Measurements from ENCODE around the gene SCAF4.
"Not testable (repeated sequence)": the region's sequence is repeated elsewhere in the genome, so short reads cannot be mapped to it uniquely, and the experiment has no call there.

The SCAF4 gene

DNA sequence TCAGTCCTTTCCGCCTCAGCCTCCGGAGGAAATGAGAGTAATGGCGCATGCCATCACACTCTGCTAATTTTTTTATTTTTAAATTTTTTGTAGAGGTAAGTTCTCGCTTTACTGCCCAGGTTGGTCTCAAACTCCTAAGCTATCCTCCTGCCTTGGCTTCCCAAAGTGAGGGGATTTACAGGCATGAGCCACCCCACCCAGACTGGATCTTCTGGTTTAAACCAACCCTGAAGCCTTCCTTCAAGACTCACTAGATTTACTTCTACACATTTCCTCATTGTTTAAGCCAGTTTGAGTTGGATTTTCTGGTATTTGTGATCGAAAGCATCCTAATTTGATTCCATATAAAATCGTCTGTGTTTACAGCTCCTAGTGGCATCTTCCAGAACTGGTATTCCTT lies 23.1 kb upstream of the SCAF4 start:
- no peak overlapping the region for H2AFZ ChIP-seq (ENCODE audit: low read depth, low read length)
- H3K4me3 ChIP-seq (ENCODE audit: low read length), result no peak overlapping the region
- H3K4me1 ChIP-seq (ENCODE audit: insufficient read depth, low read length), result peaks cover 11% of the 10 kb centered on the region

DNA sequence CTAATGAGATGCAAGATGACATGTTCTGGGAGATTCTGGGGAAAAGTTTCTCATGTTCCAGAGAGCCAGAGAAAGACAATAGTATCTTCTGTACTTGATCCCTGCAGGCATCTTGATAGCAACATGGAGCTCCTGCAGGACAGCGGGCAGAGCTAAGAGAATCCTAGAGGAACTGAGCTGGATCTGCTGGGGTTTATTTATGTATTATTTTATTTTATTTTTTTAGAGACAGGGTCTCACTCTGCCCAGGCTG lies 22.7 kb upstream of the SCAF4 start:
- Histone ChIP-seq H3K4me3 (ENCODE audit: low read length) (no peak overlapping the region), H3K9me3 (ENCODE audit: low read length) (no peaks in the 10 kb centered on the region), H3K27me3 (ENCODE audit: insufficient read depth, low read length) (no peaks in the 10 kb centered on the region), H2AFZ (ENCODE audit: low read depth, low read length) (no peak overlapping the region), H3K36me3 (ENCODE audit: insufficient read depth, low read length) (no peaks in the 10 kb centered on the region), H3K4me1 (ENCODE audit: insufficient read depth, low read length) (peaks cover 11% of the 10 kb centered on the region)

More for the DNA sequence above, 23.1 kb upstream of the SCAF4 start:
- no peaks in the 10 kb centered on the region for H3K27me3 ChIP-seq (ENCODE audit: insufficient read depth, low read length)
- H3K36me3 ChIP-seq (ENCODE audit: insufficient read depth, low read length), result no peaks in the 10 kb centered on the region
- H3K9me3 ChIP-seq (ENCODE audit: low read length), result no peaks in the 10 kb centered on the region

DNA sequence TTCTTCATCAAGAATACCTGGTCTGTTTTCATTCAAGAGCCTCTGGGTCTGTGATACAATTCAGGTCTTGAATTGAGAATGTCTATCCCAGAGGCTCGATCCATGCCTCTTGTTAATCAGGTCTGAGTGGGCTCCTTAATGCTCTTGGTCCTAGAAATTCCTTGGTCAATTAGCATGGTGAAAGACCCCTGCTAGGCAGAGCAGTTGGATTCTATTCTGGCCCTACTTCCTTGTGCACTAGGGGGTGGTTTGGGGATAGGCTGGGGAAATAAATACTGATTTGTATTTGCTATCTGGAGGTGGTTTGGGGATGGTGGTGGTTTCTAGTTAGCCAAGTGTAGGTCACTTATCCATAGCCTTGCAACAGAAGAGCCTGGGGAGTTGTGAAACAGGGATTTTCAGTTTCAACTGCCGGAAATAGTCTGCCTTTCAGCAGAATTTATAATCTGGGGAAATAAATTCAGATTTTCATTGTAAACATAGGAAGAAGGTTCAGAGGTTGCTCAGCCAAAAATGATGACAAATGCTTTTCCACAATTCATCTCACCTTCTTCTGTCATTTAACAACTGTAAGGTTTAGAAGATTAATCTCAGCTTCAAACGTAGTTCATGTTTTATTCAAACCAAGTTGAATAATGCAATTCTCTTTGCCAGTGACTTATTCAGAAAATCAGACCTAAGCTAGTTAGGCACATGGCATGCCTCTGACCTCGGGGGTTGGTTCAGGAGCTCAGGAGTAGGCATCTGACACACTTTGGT lies 22.2 kb upstream of the SCAF4 start:
- H3K4me1 ChIP-seq (ENCODE audit: insufficient read depth, low read length), result peaks cover 11% of the 10 kb centered on the region
- H3K27me3 ChIP-seq (ENCODE audit: insufficient read depth, low read length), result no peaks in the 10 kb centered on the region
- no peaks in the 10 kb centered on the region for H3K36me3 ChIP-seq (ENCODE audit: insufficient read depth, low read length)
- no peak overlapping the region for H3K4me3 ChIP-seq (ENCODE audit: low read length)
- no peak overlapping the region for H2AFZ ChIP-seq (ENCODE audit: low read depth, low read length)
- H3K9me3 ChIP-seq (ENCODE audit: low read length), result no peaks in the 10 kb centered on the region

DNA sequence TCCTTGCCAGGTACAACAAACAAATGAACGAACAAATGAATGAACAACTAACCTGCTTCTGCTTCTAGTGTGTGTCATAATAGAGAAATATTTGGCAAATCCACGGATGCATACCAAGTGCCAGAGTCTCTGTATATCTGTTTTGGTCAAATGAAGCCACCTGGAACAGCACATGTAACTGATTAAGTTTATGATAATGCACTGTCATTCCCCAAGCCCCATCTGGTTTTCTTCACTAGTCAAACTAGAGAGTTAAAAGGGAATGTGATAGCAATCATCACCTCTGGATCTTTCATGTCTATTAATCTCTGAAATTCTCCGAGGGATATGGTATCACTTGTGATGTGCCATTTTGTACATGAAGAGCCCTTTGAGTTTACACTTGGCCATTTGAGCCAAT lies 21.0 kb upstream of the SCAF4 start:
- Histone ChIP-seq H3K4me1 (ENCODE audit: insufficient read depth, low read length) (peaks cover 11% of the 10 kb centered on the region), H3K4me3 (ENCODE audit: low read length) (no peak overlapping the region), H3K27me3 (ENCODE audit: insufficient read depth, low read length) (no peaks in the 10 kb centered on the region), H2AFZ (ENCODE audit: low read depth, low read length) (no peak overlapping the region), H3K9me3 (ENCODE audit: low read length) (no peaks in the 10 kb centered on the region), H3K36me3 (ENCODE audit: insufficient read depth, low read length) (no peaks in the 10 kb centered on the region)

DNA sequence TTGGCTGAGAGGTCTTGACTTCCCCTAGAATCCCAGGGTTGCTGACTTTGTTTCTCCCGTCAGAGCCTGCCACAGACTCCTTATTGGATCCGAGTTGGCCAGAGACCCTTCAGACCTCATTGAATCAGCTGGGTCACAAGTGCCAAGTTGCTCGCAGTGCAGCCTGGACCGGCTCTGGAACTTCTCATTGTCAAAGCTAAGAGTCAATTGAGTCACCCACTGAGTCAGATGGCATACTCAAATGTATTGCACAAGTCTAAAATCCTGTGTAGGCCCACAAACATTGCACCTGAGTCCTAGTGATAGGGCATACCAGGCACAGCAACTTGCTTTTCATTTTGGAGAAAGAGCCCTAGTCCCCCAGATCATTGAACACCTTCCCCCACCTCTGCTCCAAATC lies 20.4 kb upstream of the SCAF4 start:
- no peaks in the 10 kb centered on the region for H3K27me3 ChIP-seq (ENCODE audit: insufficient read depth, low read length)
- H2AFZ ChIP-seq (ENCODE audit: low read depth, low read length), result no peak overlapping the region
- no peak overlapping the region for H3K4me3 ChIP-seq (ENCODE audit: low read length)
- no peaks in the 10 kb centered on the region for H3K36me3 ChIP-seq (ENCODE audit: insufficient read depth, low read length)
- H3K4me1 ChIP-seq (ENCODE audit: insufficient read depth, low read length), result peaks cover 11% of the 10 kb centered on the region
- H3K9me3 ChIP-seq (ENCODE audit: low read length), result no peaks in the 10 kb centered on the region

DNA sequence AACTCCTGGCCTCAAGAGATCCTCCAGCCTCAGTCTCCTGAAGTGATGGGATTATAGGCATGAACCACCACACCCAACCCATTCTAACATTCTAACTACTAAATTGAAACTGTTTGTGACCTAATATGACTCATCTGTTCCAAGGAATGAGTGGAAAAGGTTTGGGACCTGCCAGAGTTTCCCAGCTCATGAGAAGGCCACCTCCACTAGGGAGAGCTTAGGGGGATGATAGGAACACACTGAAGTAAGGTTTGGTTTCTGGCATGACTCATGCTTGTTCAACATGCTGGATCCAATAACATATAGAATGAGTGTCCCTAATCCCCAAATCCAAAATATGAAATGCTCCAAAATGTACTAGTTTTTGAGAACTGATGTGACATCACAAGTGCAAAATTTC lies 18.9 kb upstream of the SCAF4 start:
- H3K4me1 ChIP-seq (ENCODE audit: insufficient read depth, low read length), result peaks cover 11% of the 10 kb centered on the region
- no peak overlapping the region for H3K4me3 ChIP-seq (ENCODE audit: low read length)
- no peaks in the 10 kb centered on the region for H3K27me3 ChIP-seq (ENCODE audit: insufficient read depth, low read length)
- H3K9me3 ChIP-seq (ENCODE audit: low read length), result no peaks in the 10 kb centered on the region
- H3K36me3 ChIP-seq (ENCODE audit: insufficient read depth, low read length), result no peaks in the 10 kb centered on the region
- H2AFZ ChIP-seq (ENCODE audit: low read depth, low read length), result no peak overlapping the region

DNA sequence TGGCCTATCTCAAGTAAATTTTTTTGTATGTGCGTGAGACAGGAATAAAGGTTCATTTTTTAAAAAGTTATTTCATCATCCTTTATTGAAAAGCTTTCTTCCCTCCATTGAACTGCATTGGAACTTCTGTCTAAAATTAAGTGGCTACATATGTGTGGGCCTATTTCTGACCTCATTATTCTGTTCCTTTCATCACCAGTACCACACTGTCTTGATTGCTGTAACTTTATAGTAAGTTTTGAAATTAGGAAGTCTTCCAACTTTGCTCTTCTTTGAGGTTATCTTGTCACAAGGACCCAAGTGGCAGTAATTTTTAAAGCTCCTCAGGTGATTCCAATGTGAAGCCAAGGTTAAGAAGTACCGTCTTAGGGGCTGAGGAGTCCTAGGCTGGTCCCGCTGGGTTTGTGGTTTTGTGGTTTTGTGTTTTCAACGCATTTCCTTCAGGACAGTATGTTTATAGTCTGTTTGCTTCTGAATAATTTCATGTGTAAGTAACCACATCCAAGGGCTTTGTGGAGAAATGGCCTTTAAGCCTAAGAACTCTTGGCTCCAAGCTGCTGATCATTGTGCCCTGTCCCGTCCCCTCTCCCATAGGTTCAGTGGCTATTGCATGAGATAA lies 12.4 kb upstream of the SCAF4 start:
- no peaks in the 10 kb centered on the region for H3K36me3 ChIP-seq (ENCODE audit: insufficient read depth, low read length)
- H3K9me3 ChIP-seq (ENCODE audit: low read length), result peaks cover 2% of the 10 kb centered on the region
- H3K27me3 ChIP-seq (ENCODE audit: insufficient read depth, low read length), result no peaks in the 10 kb centered on the region
- H2AFZ ChIP-seq (ENCODE audit: low read depth, low read length), result no peak overlapping the region
- H3K4me1 ChIP-seq (ENCODE audit: insufficient read depth, low read length), result no peaks in the 10 kb centered on the region
- no peak overlapping the region for H3K4me3 ChIP-seq (ENCODE audit: low read length)

DNA sequence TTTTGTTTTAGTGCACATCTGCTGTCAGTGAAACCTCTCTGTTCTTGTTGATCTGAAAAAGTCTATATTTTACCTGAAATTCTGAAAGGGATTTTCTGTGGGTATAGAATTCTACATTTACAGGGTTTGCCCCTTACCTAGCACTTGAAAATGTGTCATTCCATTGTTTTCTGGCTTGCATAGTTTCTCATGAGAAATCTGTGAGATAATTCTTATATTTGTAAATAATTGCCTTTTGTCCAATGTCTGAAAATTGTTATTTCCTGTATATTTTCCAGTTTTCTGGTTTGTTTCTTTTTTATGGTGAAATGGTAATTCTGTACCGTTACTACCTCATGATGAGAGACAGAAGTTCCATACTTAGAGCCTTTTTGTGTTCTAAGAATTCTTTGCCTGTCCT lies 11.8 kb upstream of the SCAF4 start:
- no peak overlapping the region for H2AFZ ChIP-seq (ENCODE audit: low read depth, low read length)
- no peaks in the 10 kb centered on the region for H3K4me1 ChIP-seq (ENCODE audit: insufficient read depth, low read length)
- H3K9me3 ChIP-seq (ENCODE audit: low read length), result peaks cover 2% of the 10 kb centered on the region

DNA sequence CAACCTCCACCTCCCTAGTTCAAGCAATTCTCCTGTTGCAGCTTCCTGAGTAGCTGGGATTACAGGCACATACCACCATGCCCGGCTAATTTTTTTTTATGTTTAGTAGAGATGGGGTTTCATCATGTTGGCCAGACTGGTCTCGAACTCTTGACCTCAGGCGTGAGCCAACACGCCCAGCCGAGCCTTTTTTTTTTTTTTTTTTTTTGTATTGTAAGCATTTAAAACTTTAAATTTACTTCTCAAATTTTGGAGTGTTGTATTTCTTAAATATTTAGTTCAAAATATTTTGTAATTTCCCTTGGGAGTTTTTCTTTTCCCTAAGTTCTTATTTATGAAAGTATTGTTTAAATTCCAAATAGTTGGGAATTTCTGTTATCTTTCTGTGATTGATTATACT lies 9.2 kb upstream of the SCAF4 start:
- Histone ChIP-seq H3K9me3 (ENCODE audit: low read length) (peaks cover 2% of the 10 kb centered on the region), H3K27me3 (ENCODE audit: insufficient read depth, low read length) (no peaks in the 10 kb centered on the region), H2AFZ (ENCODE audit: low read depth, low read length) (no peak overlapping the region), H3K36me3 (ENCODE audit: insufficient read depth, low read length) (no peaks in the 10 kb centered on the region), H3K4me3 (ENCODE audit: low read length) (no peak overlapping the region), H3K4me1 (ENCODE audit: insufficient read depth, low read length) (no peaks in the 10 kb centered on the region)

More for the DNA sequence above, 11.8 kb upstream of the SCAF4 start:
- Histone ChIP-seq H3K27me3 (ENCODE audit: insufficient read depth, low read length) (no peaks in the 10 kb centered on the region), H3K4me3 (ENCODE audit: low read length) (no peak overlapping the region), H3K36me3 (ENCODE audit: insufficient read depth, low read length) (no peaks in the 10 kb centered on the region)

DNA sequence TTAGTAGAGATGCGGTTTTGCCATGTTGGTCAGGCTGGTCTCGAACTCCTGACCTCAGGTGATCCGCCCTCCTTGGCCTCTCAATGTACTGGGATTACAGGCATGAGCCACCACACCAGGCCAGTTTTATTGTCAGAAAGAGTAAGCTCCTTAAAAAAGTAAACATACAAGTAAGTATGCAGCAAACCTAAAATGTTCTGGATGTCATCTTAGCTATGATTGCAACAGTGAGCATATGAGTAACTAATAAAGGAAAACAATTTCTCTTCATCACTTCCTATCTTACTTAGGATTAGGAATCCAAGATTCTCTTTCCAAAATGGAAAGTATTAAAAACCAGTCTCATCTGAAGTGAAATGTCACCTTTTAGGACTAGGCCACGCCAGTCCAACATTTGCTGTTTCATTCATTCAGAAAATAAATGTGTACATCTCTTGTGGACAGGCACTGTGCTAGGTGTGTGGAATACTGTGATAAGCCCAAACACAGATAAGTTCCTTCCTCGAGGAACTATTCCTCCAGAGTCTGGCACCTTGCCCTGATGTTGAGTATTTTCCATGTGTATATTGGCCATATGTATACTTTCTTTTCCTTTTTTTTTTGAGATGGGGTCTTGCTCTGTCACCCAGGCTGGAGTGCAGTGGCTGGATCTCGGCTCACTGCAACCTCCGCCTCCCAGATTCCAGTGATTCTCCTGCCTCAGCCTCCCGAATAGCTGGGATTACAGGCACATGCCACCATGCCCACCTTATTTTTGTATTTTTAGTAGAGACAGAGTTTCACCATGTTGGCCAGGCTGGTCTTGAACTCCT lies 5.9 kb upstream of the SCAF4 start:
- H3K27me3 ChIP-seq (ENCODE audit: insufficient read depth, low read length); H3K4me3 ChIP-seq (ENCODE audit: low read length); H2AFZ ChIP-seq (ENCODE audit: low read depth, low read length); H3K9me3 ChIP-seq (ENCODE audit: low read length); H3K36me3 ChIP-seq (ENCODE audit: insufficient read depth, low read length): not testable (repeated sequence)
- peaks cover 11% of the 10 kb centered on the region for H3K4me1 ChIP-seq (ENCODE audit: insufficient read depth, low read length)

DNA sequence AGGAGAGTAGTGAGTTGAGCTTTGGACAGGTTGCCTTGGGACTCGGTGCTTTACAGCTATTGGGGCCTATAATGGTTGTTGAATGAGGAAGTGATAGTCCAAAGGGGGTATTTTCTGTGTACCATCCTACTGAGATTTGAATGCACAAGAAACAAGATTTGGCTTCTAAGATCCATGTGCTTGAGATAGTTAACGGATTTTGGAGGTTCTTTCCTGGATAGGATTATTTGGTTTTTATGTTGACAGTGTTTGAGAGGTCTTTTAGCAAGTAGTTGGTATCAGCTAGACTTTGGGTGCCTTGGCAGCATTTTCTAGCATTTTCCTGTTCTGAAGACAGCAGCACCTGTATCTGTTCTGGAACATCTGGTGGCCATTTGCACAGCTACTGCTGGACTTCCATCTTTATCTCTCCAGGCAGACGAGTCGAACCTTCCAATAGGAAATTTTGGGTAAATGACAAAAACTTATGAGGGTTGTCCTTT lies 3.6 kb upstream of the SCAF4 start:
- H3K36me3 ChIP-seq (ENCODE audit: insufficient read depth, low read length), result no peaks in the 10 kb centered on the region
- H3K4me3 ChIP-seq (ENCODE audit: low read length), result no peak overlapping the region
- H3K4me1 ChIP-seq (ENCODE audit: insufficient read depth, low read length), result peaks cover 16% of the 10 kb centered on the region
- no peak overlapping the region for H2AFZ ChIP-seq (ENCODE audit: low read depth, low read length)
- no peaks in the 10 kb centered on the region for H3K9me3 ChIP-seq (ENCODE audit: low read length)
- H3K27me3 ChIP-seq (ENCODE audit: insufficient read depth, low read length), result no peaks in the 10 kb centered on the region

DNA sequence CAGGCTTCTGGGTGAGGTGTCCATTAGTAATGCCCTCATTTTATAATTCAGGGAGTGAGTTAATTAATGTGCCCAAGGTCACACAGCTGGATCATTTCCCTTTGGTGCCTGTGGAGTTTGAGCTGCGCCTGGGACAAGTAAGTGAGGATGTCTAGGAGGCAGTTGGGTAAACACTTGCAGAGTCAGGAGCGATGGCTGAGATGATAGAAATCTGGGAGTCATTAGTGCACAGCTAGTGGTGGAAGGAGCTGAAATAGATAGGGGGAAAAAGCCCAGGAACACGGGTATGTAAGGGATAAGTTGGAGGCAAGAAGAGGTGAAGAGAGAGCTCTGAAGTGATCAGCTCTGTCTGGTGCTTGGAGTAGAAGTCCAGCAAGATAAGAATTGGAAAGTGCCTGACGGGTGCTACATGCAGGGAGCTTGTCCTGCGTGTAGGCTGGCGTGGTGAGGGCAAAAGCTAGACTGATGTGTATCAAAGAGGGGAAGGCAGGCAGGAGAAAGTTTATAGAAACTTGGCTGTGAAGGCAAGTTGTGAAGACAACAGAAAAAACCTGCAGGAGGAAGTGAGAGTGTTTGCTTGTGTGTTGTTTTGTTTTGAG lies 1.7 kb upstream of the SCAF4 start:
- no peak overlapping the region for H3K4me3 ChIP-seq (ENCODE audit: low read length)

More for the DNA sequence above, 1.7 kb upstream of the SCAF4 start:
- no peaks in the 10 kb centered on the region for H3K27me3 ChIP-seq (ENCODE audit: insufficient read depth, low read length)
- H3K9me3 ChIP-seq (ENCODE audit: low read length), result no peaks in the 10 kb centered on the region
- peaks cover 29% of the 10 kb centered on the region for H3K4me1 ChIP-seq (ENCODE audit: insufficient read depth, low read length)
- H2AFZ ChIP-seq (ENCODE audit: low read depth, low read length), result no peak overlapping the region
- no peaks in the 10 kb centered on the region for H3K36me3 ChIP-seq (ENCODE audit: insufficient read depth, low read length)
